Measurements from ENCODE around the gene APBB2. TPM values are rescaled to one million over a fixed set of nuclear protein-coding genes. Genes with fewer than 3 reads are reported as not detected.

Gene APBB2
- total and polyA plus RNA-seq, 10 of the 15 experiments (the other 5 are each of a cell fraction or from before 2014, with no cell fraction given), result 2.7 to 24.6 (median 19.0) TPM

DNA sequence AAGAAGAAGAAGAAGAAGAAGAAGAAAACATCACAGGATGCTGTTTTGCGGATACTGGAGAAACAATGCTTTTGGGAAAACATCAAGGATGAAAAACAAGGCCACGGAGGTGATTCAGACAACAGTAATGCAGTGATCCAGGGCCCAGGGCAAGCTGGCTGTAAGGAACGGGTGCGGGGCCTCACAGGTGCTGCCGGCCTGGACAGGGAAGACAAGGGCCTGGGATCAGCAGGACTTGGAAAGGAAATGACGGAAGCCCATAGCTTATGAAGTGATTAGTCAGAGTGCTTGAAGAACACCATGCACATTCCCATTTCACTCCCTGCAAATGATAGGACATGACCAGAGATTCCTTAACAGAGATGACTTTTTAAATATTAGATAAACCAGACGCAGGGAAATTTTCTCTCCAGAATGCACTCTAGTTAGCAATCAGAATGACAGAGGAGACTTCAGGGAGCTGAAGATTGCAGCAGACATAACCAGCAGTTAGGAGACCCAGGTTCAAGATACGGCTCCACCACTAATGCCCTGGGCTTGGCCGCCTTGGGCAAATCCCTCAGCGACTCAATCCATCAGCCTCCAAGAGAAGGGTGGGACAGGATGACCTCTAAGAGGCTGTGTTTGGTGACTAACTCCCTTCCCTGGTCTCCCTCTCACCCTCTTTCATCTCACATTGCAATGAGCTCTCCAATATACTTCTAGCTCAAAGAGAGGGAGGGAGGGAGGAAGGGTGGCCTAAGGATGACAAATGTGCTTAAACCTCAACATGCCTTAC lies 54.1 kb downstream of the APBB2 start:
- H3K9ac ChIP-seq (ENCODE audit: control insufficient read depth, insufficient read depth, low read length), result no peak overlapping the region
- TF ChIP-seq FOXK2 (IDR thresholded peaks at IDR 0.05) (no peak), ZBED1 (IDR thresholded peaks at IDR 0.05; ENCODE audit: borderline replicate concordance) (no peak), PML (IDR thresholded peaks at IDR 0.05; ENCODE audit: low read length) (no peak), POU2F2 (IDR thresholded peaks at IDR 0.05; ENCODE audit: borderline replicate concordance, low read depth, low read length) (no peak), YBX1 (IDR thresholded peaks at IDR 0.05) (no peak), SMARCA5 (IDR thresholded peaks at IDR 0.05) (no peak)
- TF ChIP-seq, protein P1, sequence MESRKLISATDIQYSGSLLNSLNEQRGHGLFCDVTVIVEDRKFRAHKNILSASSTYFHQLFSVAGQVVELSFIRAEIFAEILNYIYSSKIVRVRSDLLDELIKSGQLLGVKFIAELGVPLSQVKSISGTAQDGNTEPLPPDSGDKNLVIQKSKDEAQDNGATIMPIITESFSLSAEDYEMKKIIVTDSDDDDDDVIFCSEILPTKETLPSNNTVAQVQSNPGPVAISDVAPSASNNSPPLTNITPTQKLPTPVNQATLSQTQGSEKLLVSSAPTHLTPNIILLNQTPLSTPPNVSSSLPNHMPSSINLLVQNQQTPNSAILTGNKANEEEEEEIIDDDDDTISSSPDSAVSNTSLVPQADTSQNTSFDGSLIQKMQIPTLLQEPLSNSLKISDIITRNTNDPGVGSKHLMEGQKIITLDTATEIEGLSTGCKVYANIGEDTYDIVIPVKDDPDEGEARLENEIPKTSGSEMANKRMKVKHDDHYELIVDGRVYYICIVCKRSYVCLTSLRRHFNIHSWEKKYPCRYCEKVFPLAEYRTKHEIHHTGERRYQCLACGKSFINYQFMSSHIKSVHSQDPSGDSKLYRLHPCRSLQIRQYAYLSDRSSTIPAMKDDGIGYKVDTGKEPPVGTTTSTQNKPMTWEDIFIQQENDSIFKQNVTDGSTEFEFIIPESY (IDR thresholded peaks at IDR 0.05), result no peak
- TF ChIP-seq, protein P2, sequence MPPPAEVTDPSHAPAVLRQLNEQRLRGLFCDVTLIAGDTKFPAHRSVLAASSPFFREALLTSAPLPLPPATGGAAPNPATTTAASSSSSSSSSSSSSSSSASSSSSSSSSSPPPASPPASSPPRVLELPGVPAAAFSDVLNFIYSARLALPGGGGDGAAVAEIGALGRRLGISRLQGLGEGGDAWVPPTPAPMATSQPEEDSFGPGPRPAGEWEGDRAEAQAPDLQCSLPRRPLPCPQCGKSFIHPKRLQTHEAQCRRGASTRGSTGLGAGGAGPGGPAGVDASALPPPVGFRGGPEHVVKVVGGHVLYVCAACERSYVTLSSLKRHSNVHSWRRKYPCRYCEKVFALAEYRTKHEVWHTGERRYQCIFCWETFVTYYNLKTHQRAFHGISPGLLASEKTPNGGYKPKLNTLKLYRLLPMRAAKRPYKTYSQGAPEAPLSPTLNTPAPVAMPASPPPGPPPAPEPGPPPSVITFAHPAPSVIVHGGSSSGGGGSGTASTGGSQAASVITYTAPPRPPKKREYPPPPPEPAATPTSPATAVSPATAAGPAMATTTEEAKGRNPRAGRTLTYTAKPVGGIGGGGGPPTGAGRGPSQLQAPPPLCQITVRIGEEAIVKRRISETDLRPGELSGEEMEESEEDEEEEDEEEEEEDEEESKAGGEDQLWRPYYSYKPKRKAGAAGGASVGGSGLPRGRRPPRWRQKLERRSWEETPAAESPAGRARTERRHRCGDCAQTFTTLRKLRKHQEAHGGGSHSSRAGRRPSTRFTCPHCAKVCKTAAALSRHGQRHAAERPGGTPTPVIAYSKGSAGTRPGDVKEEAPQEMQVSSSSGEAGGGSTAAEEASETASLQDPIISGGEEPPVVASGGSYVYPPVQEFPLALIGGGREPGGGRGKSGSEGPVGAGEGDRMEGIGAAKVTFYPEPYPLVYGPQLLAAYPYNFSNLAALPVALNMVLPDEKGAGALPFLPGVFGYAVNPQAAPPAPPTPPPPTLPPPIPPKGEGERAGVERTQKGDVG (CRISPR knock-in tag; IDR thresholded peaks at IDR 0.05), result no peak

More for the DNA sequence above, 54.1 kb downstream of the APBB2 start:
- ChIA-PET RAD21 (ENCODE audit: unreplicated experiment) (interaction anchor here (0.7 kb wide), 1 partner anchor 129 kb away, joined by 4 read pairs; no protein-coding TSS in a partner anchor), CTCF (interaction anchor here (1.0 to 1.3 kb wide), 3 partner anchors 9 to 52 kb away, joined by 3 read pairs; no protein-coding TSS in a partner anchor), POLR2A (interaction anchor here (0.6 to 1.2 kb wide), 6 partner anchors 9 to 376 kb away, joined by 3 to 7 read pairs (median 3); no protein-coding TSS in a partner anchor), SMC1A (ENCODE audit: uncharacterized antibody, unreplicated experiment) (interaction anchor here (0.7 to 1.9 kb wide), 11 partner anchors 13 to 184 kb away, joined by 3 to 7 read pairs (median 4); no protein-coding TSS in a partner anchor)
- Histone ChIP-seq H3K4me3 (no peak overlapping the region), H3K9me3 (replicated peaks; ENCODE audit: control insufficient read depth, insufficient read depth, low read length) (no peaks in the 10 kb centered on the region; the same call in 2 of the 3 replicates), H3K27me3 (replicated peaks in 1 of 2; ENCODE audit: control insufficient read depth in 2 of 2, insufficient read depth in 2 of 2, low read length in 1 of 2) (no peaks in the 10 kb centered on the region), H2AFZ (ENCODE audit: control insufficient read depth, low read depth, low read length) (no peak overlapping the region), H4K20me1 (ENCODE audit: control insufficient read depth, insufficient read depth) (no peaks in the 10 kb centered on the region), H3K4me1 (ENCODE audit: control insufficient read depth, insufficient read depth, low read length) (no peaks in the 10 kb centered on the region), H3K36me3 (ENCODE audit: control insufficient read depth in 2 of 2, insufficient read depth in 2 of 2, low read length in 1 of 2) (no peaks in the 10 kb centered on the region), H3K79me2 (ENCODE audit: control insufficient read depth, insufficient read depth, low read length) (no peaks in the 10 kb centered on the region; the same call in none of the 2 replicates), H3K27ac (ENCODE audit: control insufficient read depth, insufficient read depth) (no peak overlapping the region), H3K4me2 (ENCODE audit: control insufficient read depth, insufficient read depth) (no peak overlapping the region)
- ATAC-seq (no peak), FAIRE-seq (no peak), DNase-seq (ENCODE audit: low read depth, low spot score) (no peak)
- in situ Hi-C loops (cut with MboI), result no loop called here
- intact Hi-C loops (cut with micrococcal nuclease; ENCODE audit: unreplicated experiment), result no loop called here
- 77% methylated on average over 10 of the region's 10 CpGs for WGBS (ENCODE audit: insufficient coverage, insufficient replicate concordance, low lambda C conversion rate, missing lambda C conversion rate)
- no TSS peak for BruUV-seq (replicated peaks)
